HepG2 (cell line): ENCODE measurements around the gene YAP1. TPM values are rescaled to one million over a fixed set of nuclear protein-coding genes. Genes with fewer than 3 reads are reported as not detected.

ENCODE experiments used
- FOXP1 ChIP-seq, 2 experiments: fragments of 450-650 bp in 1 of 2; IDR thresholded peaks; 2 replicates each; pipeline ENCODE4 v1.6.1; 2017 to 2018; ENCODE audit warnings: antibody characterized with exemption in 1 of 2
- HNRNPL ChIP-seq: fragments of 200-400 bp; formaldehyde crosslinking; IDR thresholded peaks from 2 replicates; pipeline ENCODE4 v1.6.1; 2017; ENCODE audit warnings: mild to moderate bottlenecking, low read depth, low read length
- KDM6A ChIP-seq: IDR thresholded peaks from 2 replicates; pipeline ENCODE4 v1.6.1; 2016; ENCODE audit warnings: low read depth
- MED1 ChIP-seq: sonication (generic); formaldehyde crosslinking; IDR thresholded peaks from 2 replicates; pipeline ENCODE4 v1.4.0; 2020; ENCODE audit warnings: missing genetic modification reagents
- MEF2D ChIP-seq: sonication (generic); formaldehyde crosslinking; IDR thresholded peaks from 2 replicates; pipeline ENCODE4 v1.5.1; 2020; ENCODE audit warnings: mild to moderate bottlenecking, missing genetic modification reagents
- MTA1 ChIP-seq: sonication (generic); formaldehyde crosslinking; IDR thresholded peaks from 2 replicates; pipeline ENCODE4 v1.4.0; 2020; ENCODE audit warnings: missing genetic modification reagents, mild to moderate bottlenecking, borderline replicate concordance
- XRCC5 ChIP-seq: fragments of 200-400 bp; formaldehyde crosslinking; optimal IDR thresholded peaks from 2 replicates; pipeline ENCODE3; 2017; ENCODE audit warnings: mild to moderate bottlenecking, low read length
- ZNF235 ChIP-seq: sonication (generic); formaldehyde crosslinking; IDR thresholded peaks from 2 replicates; pipeline ENCODE4 v1.8.1; 2023; ENCODE audit warnings: mild to moderate bottlenecking, missing genetic modification reagents, borderline replicate concordance
- ZNF282 ChIP-seq: fragments of 450-650 bp; IDR thresholded peaks from 2 replicates; pipeline ENCODE4 v1.6.1; 2018; ENCODE audit not compliant: partially characterized antibody
- polyA plus RNA-seq, 8 experiments: library from polyadenylated mRNA; depleted of rRNA in 3 of 8; stranded (reverse) in 7 of 8; unstranded in 1 of 8; fragments of >200 nt; fragmentation: Illumina TruSeq in 4 of 8; extraction: Trizol in 4 of 8; gene quantifications; 2 replicates each; pipeline versions ENCODE4 v1.2.1 to v1.2.3, GENCODE V29; 2011 to 2016; ENCODE audit warnings: low read depth in 4 of 8, missing spikeins in 1 of 8, mixed read lengths in 1 of 8; ENCODE audit not compliant: insufficient read depth in 1 of 8
- total RNA-seq, 5 experiments: library from RNA; depleted of rRNA; stranded (reverse); fragments of >200 nt; fragmentation: Illumina TruSeq; extraction: Trizol; gene quantifications; 2 replicates each; pipeline ENCODE4 v1.2.3, GENCODE V29; 2016; ENCODE audit warnings: low read depth in 1 of 5
- TF ChIP-seq, protein P1 (sequence below): sonication (generic); formaldehyde crosslinking; IDR thresholded peaks from 2 replicates; pipeline ENCODE4 v1.4.0; 2020; ENCODE audit warnings: missing genetic modification reagents
- TF ChIP-seq, protein P2 (sequence below): sonication (generic); formaldehyde crosslinking; IDR thresholded peaks from 2 replicates; pipeline ENCODE4 v1.5.0; 2020; ENCODE audit warnings: mild to moderate bottlenecking, missing genetic modification reagents, borderline replicate concordance
- TF ChIP-seq, protein P3 (sequence below): sonication (generic); formaldehyde crosslinking; IDR thresholded peaks from 2 replicates; pipeline ENCODE4 v1.4.0; 2020; ENCODE audit warnings: mild to moderate bottlenecking, missing genetic modification reagents
- TF ChIP-seq, protein P4 (sequence below): sonication (generic); formaldehyde crosslinking; IDR thresholded peaks from 2 replicates; pipeline ENCODE4 v1.8.1; 2022; ENCODE audit warnings: mild to moderate bottlenecking, missing genetic modification reagents
- TF ChIP-seq, protein P5 (sequence below): sonication (generic); formaldehyde crosslinking; IDR thresholded peaks from 2 replicates; pipeline ENCODE4 v1.4.0; 2020; ENCODE audit warnings: low read depth, mild to moderate bottlenecking, missing genetic modification reagents
- TF ChIP-seq, protein P6 (sequence below): sonication (generic); formaldehyde crosslinking; IDR thresholded peaks from 2 replicates; pipeline ENCODE4 v1.4.0; 2020; ENCODE audit warnings: missing genetic modification reagents, borderline replicate concordance

Gene YAP1
- total and polyA plus RNA-seq, 2 of the 13 experiments (the other 11 are each of a cell fraction or from before 2014, with no cell fraction given), result 59.5 to 91.0 TPM

DNA sequence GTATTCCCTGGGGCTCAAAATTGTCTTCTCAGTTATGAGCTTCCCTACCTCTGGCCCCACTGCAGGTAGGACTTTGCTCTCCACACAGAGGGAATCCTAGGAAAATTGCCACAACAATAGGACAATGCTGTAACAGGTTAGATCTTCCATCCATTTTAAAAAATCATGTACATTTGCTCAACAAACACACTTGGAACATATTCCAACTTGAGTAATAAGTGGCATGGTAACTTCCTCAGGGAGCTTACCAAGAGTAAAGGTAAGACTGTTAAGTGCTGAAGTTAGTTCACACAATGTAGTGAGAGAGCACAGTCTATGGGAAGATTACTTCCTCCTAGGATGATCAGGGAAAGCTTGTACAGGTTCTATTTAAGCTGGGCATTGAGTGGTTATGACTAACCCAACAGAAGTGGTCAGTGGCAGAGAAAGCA, 128.2 kb downstream of the YAP1 start (continued):
- peak; percentile 46; the same call in 1 of the 2 replicates for TF ChIP-seq KDM6A (CRISPR knock-in tag)
- TF ChIP-seq ZNF282, result no peak
- TF ChIP-seq, protein P1, sequence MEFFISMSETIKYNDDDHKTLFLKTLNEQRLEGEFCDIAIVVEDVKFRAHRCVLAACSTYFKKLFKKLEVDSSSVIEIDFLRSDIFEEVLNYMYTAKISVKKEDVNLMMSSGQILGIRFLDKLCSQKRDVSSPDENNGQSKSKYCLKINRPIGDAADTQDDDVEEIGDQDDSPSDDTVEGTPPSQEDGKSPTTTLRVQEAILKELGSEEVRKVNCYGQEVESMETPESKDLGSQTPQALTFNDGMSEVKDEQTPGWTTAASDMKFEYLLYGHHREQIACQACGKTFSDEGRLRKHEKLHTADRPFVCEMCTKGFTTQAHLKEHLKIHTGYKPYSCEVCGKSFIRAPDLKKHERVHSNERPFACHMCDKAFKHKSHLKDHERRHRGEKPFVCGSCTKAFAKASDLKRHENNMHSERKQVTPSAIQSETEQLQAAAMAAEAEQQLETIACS (CRISPR knock-in tag), result no peak
- TF ChIP-seq, protein P2, sequence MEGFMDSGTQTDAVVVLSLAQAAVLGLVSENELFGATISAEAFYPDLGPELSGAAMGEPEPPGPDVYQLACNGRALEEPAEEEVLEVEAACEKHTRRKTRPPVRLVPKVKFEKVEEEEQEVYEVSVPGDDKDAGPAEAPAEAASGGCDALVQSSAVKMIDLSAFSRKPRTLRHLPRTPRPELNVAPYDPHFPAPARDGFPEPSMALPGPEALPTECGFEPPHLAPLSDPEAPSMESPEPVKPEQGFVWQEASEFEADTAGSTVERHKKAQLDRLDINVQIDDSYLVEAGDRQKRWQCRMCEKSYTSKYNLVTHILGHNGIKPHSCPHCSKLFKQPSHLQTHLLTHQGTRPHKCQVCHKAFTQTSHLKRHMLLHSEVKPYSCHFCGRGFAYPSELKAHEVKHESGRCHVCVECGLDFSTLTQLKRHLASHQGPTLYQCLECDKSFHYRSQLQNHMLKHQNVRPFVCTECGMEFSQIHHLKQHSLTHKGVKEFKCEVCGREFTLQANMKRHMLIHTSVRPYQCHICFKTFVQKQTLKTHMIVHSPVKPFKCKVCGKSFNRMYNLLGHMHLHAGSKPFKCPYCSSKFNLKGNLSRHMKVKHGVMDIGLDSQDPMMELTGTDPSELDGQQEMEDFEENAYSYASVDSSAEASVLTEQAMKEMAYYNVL (CRISPR knock-in tag), result no peak
- TF ChIP-seq, protein P3, sequence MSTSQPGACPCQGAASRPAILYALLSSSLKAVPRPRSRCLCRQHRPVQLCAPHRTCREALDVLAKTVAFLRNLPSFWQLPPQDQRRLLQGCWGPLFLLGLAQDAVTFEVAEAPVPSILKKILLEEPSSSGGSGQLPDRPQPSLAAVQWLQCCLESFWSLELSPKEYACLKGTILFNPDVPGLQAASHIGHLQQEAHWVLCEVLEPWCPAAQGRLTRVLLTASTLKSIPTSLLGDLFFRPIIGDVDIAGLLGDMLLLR (CRISPR knock-in tag), result no peak
- TF ChIP-seq FOXP1 (IDR thresholded peaks at IDR 0.05), result no peak
- TF ChIP-seq FOXP1 (CRISPR knock-in tag; IDR thresholded peaks at IDR 0.05), result no peak
- TF ChIP-seq, protein P4, sequence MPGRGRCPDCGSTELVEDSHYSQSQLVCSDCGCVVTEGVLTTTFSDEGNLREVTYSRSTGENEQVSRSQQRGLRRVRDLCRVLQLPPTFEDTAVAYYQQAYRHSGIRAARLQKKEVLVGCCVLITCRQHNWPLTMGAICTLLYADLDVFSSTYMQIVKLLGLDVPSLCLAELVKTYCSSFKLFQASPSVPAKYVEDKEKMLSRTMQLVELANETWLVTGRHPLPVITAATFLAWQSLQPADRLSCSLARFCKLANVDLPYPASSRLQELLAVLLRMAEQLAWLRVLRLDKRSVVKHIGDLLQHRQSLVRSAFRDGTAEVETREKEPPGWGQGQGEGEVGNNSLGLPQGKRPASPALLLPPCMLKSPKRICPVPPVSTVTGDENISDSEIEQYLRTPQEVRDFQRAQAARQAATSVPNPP (CRISPR knock-in tag), result no peak
- 0 out of 2 replicates have a peak, but pooled peaks have one; percentile 32 for TF ChIP-seq MEF2D (CRISPR knock-in tag)
- TF ChIP-seq HNRNPL, result no peak
- TF ChIP-seq, protein P5, sequence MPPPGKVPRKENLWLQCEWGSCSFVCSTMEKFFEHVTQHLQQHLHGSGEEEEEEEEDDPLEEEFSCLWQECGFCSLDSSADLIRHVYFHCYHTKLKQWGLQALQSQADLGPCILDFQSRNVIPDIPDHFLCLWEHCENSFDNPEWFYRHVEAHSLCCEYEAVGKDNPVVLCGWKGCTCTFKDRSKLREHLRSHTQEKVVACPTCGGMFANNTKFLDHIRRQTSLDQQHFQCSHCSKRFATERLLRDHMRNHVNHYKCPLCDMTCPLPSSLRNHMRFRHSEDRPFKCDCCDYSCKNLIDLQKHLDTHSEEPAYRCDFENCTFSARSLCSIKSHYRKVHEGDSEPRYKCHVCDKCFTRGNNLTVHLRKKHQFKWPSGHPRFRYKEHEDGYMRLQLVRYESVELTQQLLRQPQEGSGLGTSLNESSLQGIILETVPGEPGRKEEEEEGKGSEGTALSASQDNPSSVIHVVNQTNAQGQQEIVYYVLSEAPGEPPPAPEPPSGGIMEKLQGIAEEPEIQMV (CRISPR knock-in tag), result no peak
- no peak for TF ChIP-seq ZNF235
- TF ChIP-seq XRCC5, result no peak
- TF ChIP-seq MTA1, result no peak
- TF ChIP-seq, protein P6, sequence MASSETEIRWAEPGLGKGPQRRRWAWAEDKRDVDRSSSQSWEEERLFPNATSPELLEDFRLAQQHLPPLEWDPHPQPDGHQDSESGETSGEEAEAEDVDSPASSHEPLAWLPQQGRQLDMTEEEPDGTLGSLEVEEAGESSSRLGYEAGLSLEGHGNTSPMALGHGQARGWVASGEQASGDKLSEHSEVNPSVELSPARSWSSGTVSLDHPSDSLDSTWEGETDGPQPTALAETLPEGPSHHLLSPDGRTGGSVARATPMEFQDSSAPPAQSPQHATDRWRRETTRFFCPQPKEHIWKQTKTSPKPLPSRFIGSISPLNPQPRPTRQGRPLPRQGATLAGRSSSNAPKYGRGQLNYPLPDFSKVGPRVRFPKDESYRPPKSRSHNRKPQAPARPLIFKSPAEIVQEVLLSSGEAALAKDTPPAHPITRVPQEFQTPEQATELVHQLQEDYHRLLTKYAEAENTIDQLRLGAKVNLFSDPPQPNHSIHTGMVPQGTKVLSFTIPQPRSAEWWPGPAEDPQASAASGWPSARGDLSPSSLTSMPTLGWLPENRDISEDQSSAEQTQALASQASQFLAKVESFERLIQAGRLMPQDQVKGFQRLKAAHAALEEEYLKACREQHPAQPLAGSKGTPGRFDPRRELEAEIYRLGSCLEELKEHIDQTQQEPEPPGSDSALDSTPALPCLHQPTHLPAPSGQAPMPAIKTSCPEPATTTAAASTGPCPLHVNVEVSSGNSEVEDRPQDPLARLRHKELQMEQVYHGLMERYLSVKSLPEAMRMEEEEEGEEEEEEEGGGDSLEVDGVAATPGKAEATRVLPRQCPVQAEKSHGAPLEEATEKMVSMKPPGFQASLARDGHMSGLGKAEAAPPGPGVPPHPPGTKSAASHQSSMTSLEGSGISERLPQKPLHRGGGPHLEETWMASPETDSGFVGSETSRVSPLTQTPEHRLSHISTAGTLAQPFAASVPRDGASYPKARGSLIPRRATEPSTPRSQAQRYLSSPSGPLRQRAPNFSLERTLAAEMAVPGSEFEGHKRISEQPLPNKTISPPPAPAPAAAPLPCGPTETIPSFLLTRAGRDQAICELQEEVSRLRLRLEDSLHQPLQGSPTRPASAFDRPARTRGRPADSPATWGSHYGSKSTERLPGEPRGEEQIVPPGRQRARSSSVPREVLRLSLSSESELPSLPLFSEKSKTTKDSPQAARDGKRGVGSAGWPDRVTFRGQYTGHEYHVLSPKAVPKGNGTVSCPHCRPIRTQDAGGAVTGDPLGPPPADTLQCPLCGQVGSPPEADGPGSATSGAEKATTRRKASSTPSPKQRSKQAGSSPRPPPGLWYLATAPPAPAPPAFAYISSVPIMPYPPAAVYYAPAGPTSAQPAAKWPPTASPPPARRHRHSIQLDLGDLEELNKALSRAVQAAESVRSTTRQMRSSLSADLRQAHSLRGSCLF (CRISPR knock-in tag), result no peak
- TF ChIP-seq MED1 (CRISPR knock-in tag), result no peak
